GM18867 (cell line): ENCODE measurements around the gene PLCE1.

Experiments
- ATAC-seq: cut with Tn5 transposase; IDR thresholded peaks from one replicate; pipeline ENCODE4 v1.9.1; 2021; ENCODE audit warnings: mild to moderate bottlenecking, moderate library complexity; ENCODE audit not compliant: unreplicated experiment

Gene PLCE1

GRCh38 chr10:93993414-93993781 is 333 bp upstream of the PLCE1 start:
- ATAC-seq: peak; percentile 10

GRCh38 chr10:93994438-93994801 is 689 bp downstream of the PLCE1 start:
- ATAC-seq: no peak

- no peak for ATAC-seq
Observed at GRCh38 chr10:93995182-93995581, 1.5 kb downstream of the PLCE1 start.

GRCh38 chr10:93995598-93996271 is 2.0 kb downstream of the PLCE1 start:
- no peak for ATAC-seq

GRCh38 chr10:93996551-93996950 is 2.8 kb downstream of the PLCE1 start:
- no peak for ATAC-seq

- ATAC-seq: no peak
Observed at GRCh38 chr10:93997546-93997945, 3.8 kb downstream of the PLCE1 start.

GRCh38 chr10:93999401-93999851 is 5.7 kb downstream of the PLCE1 start:
- ATAC-seq: no peak

- ATAC-seq: no peak
Observed at GRCh38 chr10:94000638-94001415, 7.1 kb downstream of the PLCE1 start.

GRCh38 chr10:94001416-94001810 is 7.7 kb downstream of the PLCE1 start:
- no peak for ATAC-seq

GRCh38 chr10:94002156-94002555 is 8.4 kb downstream of the PLCE1 start:
- ATAC-seq: no peak

GRCh38 chr10:94003488-94003887 is 9.8 kb downstream of the PLCE1 start:
- no peak for ATAC-seq

- ATAC-seq: no peak
Observed at GRCh38 chr10:94005050-94005449, 11.3 kb downstream of the PLCE1 start.

- no peak for ATAC-seq
Observed at GRCh38 chr10:94006591-94007550, 13.1 kb downstream of the PLCE1 start.

- no peak for ATAC-seq
Observed at GRCh38 chr10:94008526-94008925, 14.8 kb downstream of the PLCE1 start.

GRCh38 chr10:94010116-94010515 is 16.4 kb downstream of the PLCE1 start:
- no peak for ATAC-seq

GRCh38 chr10:94010886-94011285 is 17.2 kb downstream of the PLCE1 start:
- no peak for ATAC-seq

GRCh38 chr10:94011296-94011695 is 17.6 kb downstream of the PLCE1 start:
- ATAC-seq: no peak

GRCh38 chr10:94012834-94013233 is 19.1 kb downstream of the PLCE1 start:
- no peak for ATAC-seq

GRCh38 chr10:94013331-94013760 is 19.6 kb downstream of the PLCE1 start:
- ATAC-seq: no peak

GRCh38 chr10:94014304-94014703 is 20.6 kb downstream of the PLCE1 start:
- no peak for ATAC-seq
